Right atrium auricular region (tissue), 2 donors: ENCODE measurements around the gene MX1. TPM values are rescaled to one million over a fixed set of nuclear protein-coding genes. Genes with fewer than 3 reads are reported as not detected.

Experiments
- DNase-seq: peaks from one replicate; pipeline ENCODE4 v3.0.0-alpha.2; 2019; ENCODE audit warnings: low spot score
- H3K27ac ChIP-seq, 2 donors: fragments of 200-600 bp; sonication (generic); 1 replicate in 1 of 2; 2 replicates in 1 of 2; pipeline ENCODE4 v1.5.1; 2016 to 2019
- H3K27me3 ChIP-seq, 2 donors: fragments of 200-600 bp; sonication (generic); one replicate each; pipeline versions ENCODE4 v1.5.1 to v1.6.0; 2017 to 2019
- H3K36me3 ChIP-seq: fragments of 200-600 bp; sonication (generic); one replicate; pipeline ENCODE4 v1.5.1; 2016
- H3K4me1 ChIP-seq, 2 donors: fragments of 200-600 bp; sonication (generic); one replicate each; pipeline versions ENCODE4 v1.5.1 to v1.6.0; 2017 to 2019
- H3K4me3 ChIP-seq, 2 donors: fragments of 200-600 bp; sonication (generic); 1 replicate in 1 of 2; 2 replicates in 1 of 2; pipeline ENCODE4 v1.5.1; 2017 to 2019; ENCODE audit warnings: mild to moderate bottlenecking in 1 of 2, moderate library complexity in 1 of 2
- H3K9me3 ChIP-seq, 2 donors: fragments of 200-600 bp; sonication (generic); one replicate each; pipeline ENCODE4 v1.5.1; 2019
- total RNA-seq, 2 donors: library from RNA; depleted of rRNA; stranded (reverse); fragments of >200 nt; gene quantifications; one replicate each; pipeline ENCODE4 v1.1.0, GENCODE V29; 2016
- TF ChIP-seq, protein P1 (sequence below), 2 donors: fragments of 200-600 bp; sonication (generic); IDR thresholded peaks; one replicate each; pipeline ENCODE4 v1.5.1; 2019; ENCODE audit warnings: antibody characterized with exemption in 2 of 2

The MX1 gene
- total RNA-seq, 2 donors from 2014 or later, result 6.9 to 8.5 TPM

- TF ChIP-seq, protein P1, sequence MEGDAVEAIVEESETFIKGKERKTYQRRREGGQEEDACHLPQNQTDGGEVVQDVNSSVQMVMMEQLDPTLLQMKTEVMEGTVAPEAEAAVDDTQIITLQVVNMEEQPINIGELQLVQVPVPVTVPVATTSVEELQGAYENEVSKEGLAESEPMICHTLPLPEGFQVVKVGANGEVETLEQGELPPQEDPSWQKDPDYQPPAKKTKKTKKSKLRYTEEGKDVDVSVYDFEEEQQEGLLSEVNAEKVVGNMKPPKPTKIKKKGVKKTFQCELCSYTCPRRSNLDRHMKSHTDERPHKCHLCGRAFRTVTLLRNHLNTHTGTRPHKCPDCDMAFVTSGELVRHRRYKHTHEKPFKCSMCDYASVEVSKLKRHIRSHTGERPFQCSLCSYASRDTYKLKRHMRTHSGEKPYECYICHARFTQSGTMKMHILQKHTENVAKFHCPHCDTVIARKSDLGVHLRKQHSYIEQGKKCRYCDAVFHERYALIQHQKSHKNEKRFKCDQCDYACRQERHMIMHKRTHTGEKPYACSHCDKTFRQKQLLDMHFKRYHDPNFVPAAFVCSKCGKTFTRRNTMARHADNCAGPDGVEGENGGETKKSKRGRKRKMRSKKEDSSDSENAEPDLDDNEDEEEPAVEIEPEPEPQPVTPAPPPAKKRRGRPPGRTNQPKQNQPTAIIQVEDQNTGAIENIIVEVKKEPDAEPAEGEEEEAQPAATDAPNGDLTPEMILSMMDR (IDR thresholded peaks at IDR 0.05), result no peak
- no peaks in the 10 kb centered on the region for H3K4me1 ChIP-seq
- peaks cover 19% of the 10 kb centered on the region for H3K36me3 ChIP-seq
- no peak for DNase-seq
- no peak overlapping the region for H3K4me3 ChIP-seq
- no peak overlapping the region for H3K27ac ChIP-seq
- H3K27me3 ChIP-seq, result no peaks in the 10 kb centered on the region
- H3K9me3 ChIP-seq, result no peaks in the 10 kb centered on the region
Measured at GRCh38 chr21:41443562-41443961, 17.5 kb downstream of the MX1 start.

- Histone ChIP-seq H3K4me1 (no peaks in the 10 kb centered on the region), H3K4me3 (no peak overlapping the region), H3K27ac (no peak overlapping the region), H3K27me3 (no peaks in the 10 kb centered on the region), H3K9me3 (no peaks in the 10 kb centered on the region), H3K36me3 (peaks cover 19% of the 10 kb centered on the region)
- TF ChIP-seq, protein P1 (IDR thresholded peaks at IDR 0.05), result no peak
- no peak for DNase-seq
Measured at GRCh38 chr21:41444703-41445464, 18.8 kb downstream of the MX1 start.

GRCh38 chr21:41445465-41445862 is 19.4 kb downstream of the MX1 start:
- H3K27ac ChIP-seq, result no peak overlapping the region
- no peaks in the 10 kb centered on the region for H3K4me1 ChIP-seq
- no peaks in the 10 kb centered on the region for H3K27me3 ChIP-seq
- no peak for DNase-seq
- TF ChIP-seq, protein P1 (IDR thresholded peaks at IDR 0.05), result no peak
- H3K4me3 ChIP-seq, result no peak overlapping the region
- H3K9me3 ChIP-seq, result no peaks in the 10 kb centered on the region
- H3K36me3 ChIP-seq, result peaks cover 19% of the 10 kb centered on the region

GRCh38 chr21:41446586-41446985 is 20.5 kb downstream of the MX1 start:
- Histone ChIP-seq H3K36me3 (peaks cover 19% of the 10 kb centered on the region), H3K27me3 (no peaks in the 10 kb centered on the region), H3K4me1 (no peaks in the 10 kb centered on the region), H3K9me3 (no peaks in the 10 kb centered on the region), H3K27ac (no peak overlapping the region), H3K4me3 (no peak overlapping the region)
- TF ChIP-seq, protein P1 (IDR thresholded peaks at IDR 0.05), result no peak
- no peak for DNase-seq

- Histone ChIP-seq H3K27ac (no peak overlapping the region), H3K36me3 (peaks cover 19% of the 10 kb centered on the region), H3K27me3 (no peaks in the 10 kb centered on the region), H3K9me3 (no peaks in the 10 kb centered on the region), H3K4me1 (no peaks in the 10 kb centered on the region), H3K4me3 (no peak overlapping the region)
- DNase-seq, result no peak
- TF ChIP-seq, protein P1 (IDR thresholded peaks at IDR 0.05), result no peak
Measured at GRCh38 chr21:41447356-41447755, 21.3 kb downstream of the MX1 start.

GRCh38 chr21:41449613-41450012 is 23.6 kb downstream of the MX1 start:
- peaks cover 27% of the 10 kb centered on the region for H3K36me3 ChIP-seq
- TF ChIP-seq, protein P1 (IDR thresholded peaks at IDR 0.05), result no peak
- no peak overlapping the region for H3K4me3 ChIP-seq
- no peaks in the 10 kb centered on the region for H3K9me3 ChIP-seq
- H3K27ac ChIP-seq, result no peak overlapping the region
- no peaks in the 10 kb centered on the region for H3K4me1 ChIP-seq
- DNase-seq, result no peak
- no peaks in the 10 kb centered on the region for H3K27me3 ChIP-seq
